HG03159 (cell line): ENCODE data around the gene MYO18B.

Source experiments
- ATAC-seq: cut with Tn5 transposase; IDR thresholded peaks from one replicate; pipeline ENCODE4 v1.9.1; 2021; ENCODE audit warnings: mild to moderate bottlenecking, moderate library complexity; ENCODE audit not compliant: unreplicated experiment

Gene MYO18B

GRCh38 chr22:25845985-25846745 lies 104.2 kb downstream of the MYO18B start:
- ATAC-seq: no peak

GRCh38 chr22:25847451-25847850 lies 105.5 kb downstream of the MYO18B start:
- ATAC-seq: no peak

DNA sequence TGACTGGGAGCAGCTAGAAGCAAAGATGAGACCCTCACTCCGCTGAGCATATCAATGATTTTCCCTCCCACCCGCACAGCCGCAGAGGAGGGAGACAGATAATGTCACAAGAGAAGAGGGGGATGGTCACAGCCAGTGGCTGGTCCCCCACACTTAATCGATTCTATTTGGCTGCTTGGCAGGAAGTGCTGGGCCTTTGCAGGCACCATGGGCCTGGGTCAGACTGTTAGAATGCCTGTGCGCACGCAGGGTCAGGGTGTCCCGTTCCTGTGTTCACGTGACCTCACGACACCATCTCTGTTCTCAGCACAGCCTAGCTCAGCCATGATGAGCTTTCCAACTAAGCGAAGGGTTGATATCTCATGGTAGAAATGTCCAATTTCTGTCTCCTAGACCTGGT lies 107.0 kb downstream of the MYO18B start:
- no peak for ATAC-seq

DNA sequence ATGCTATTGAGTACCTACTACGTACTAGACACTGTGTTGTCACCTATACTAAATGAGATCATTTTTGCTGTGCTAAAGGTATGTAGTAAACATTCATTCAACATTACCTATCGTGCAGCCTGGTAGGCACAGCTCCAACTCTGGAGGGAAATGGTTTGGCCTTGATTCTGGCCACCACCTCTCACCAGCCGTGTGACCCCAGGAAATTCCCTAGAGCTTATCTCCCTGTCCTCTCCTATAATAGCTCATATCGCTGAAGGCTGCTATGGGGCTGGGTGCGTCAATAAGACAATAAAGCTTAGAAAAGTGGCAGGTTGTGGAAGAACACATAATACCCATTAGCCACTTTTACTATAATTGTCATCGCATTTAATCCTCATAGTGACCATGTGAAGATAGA lies 107.5 kb downstream of the MYO18B start:
- ATAC-seq: no peak

- no peak for ATAC-seq
Observed at GRCh38 chr22:25852223-25852622, 110.2 kb downstream of the MYO18B start.

DNA sequence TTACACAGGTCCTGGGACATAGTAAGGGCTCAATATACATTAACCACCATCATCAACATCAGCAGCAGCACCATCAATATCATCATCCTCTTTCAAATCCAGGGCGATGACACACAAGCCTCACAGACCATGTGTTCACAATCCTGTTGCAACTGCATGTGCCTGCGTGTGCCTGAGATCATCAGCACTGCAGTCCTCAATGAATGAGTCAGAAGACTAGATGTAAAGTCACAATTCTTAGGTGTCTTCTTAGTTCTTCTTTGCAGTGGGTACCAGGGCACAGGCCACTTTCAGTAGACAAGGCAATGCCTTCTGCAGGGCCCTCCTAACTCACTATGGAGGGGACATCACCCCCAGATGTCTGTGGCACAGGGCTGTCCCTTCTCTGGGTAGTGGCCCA lies 111.1 kb downstream of the MYO18B start:
- ATAC-seq: no peak

- ATAC-seq: no peak
Observed at GRCh38 chr22:25853501-25854284, 111.7 kb downstream of the MYO18B start.

DNA sequence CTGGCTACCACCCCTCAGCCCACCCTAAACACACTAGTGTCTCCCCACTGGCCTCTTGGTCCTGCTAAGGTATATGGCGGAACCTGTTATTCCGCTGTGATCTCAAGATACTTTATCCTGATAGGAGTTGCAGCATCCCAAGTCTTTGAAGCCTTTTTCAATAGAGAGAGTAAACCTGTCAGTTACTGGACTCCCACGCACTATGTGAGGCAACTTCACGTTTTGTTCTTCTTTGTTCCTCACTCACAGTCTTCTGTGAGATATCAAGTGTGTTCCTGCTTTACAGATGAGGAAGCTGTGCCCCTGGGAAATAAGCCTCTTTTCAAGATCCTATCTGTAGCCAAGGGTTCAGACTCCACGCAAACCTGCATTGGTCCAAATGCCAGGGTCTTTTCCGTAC lies 127.8 kb downstream of the MYO18B start:
- no peak for ATAC-seq

- no peak for ATAC-seq
Observed at GRCh38 chr22:25874327-25874726, 132.3 kb downstream of the MYO18B start.

DNA sequence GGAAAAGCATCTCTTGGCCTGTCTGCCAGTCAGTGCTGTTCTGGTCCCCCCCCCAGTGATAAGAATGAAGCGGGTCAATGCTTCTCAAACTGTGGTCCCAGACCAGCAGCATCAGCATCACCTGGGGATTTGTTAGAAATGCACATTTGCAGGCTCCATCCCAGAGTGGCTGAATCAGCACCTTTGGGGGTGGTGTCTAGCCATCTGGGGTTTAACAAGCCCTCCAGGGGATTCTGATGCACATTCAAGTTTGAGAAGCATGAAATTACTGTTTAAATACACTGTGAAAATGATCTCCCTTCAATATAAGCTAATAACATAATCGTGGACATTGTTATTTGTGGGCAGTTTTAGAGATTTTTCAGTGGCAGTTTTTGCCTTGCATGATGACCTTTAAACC lies 133.5 kb downstream of the MYO18B start:
- no peak for ATAC-seq

DNA sequence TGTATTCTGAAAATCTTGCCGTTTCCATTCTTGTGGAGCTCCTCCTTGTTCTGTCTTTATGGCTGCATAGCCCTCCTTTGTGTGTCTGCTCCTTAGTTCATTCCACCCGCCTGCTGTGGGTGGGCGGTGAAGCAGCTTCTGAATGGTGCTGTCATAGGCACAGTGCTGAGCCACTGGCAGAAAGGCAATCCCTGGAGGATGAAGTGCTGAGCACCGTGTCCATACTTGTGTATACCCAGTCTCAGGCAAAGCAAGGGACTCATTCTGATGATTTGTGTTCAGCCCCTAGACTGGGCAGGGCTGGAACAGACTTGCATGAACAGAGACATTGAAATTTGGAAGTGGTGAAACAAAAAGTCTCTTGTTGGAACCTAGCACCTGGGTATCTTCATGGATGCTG lies 134.9 kb downstream of the MYO18B start:
- ATAC-seq: no peak

- no peak for ATAC-seq
Observed at GRCh38 chr22:25878933-25879332, 136.9 kb downstream of the MYO18B start.

- ATAC-seq: no peak
Observed at GRCh38 chr22:25880524-25880923, 138.5 kb downstream of the MYO18B start.

DNA sequence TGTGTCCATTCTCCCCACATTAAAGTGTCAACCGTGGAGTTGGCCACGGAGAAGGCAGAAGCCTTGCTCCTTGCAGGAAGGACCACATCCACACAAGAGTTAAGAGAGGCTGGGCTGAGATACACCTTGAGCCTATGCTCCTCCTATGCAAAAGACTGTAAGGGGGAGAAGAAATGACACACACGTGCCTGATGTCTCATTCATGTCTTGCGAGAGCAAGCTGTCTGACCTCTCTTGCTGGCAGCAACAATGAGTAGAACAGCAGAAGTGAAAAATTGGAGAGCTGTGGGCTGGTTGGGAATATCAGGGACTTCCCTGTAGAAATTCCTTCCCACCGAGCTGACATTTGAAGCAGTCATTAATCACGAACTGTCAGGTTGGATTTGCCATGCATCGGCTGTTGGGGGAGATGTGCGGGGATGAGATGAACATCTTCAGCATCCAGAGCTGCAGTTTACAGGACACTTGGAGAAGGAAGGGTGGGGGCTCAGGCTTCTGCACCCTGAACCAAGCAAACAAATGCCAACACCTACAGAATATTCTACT lies 139.3 kb downstream of the MYO18B start:
- ATAC-seq: no peak

- ATAC-seq: no peak
Observed at GRCh38 chr22:25882360-25882759, 140.4 kb downstream of the MYO18B start.

DNA sequence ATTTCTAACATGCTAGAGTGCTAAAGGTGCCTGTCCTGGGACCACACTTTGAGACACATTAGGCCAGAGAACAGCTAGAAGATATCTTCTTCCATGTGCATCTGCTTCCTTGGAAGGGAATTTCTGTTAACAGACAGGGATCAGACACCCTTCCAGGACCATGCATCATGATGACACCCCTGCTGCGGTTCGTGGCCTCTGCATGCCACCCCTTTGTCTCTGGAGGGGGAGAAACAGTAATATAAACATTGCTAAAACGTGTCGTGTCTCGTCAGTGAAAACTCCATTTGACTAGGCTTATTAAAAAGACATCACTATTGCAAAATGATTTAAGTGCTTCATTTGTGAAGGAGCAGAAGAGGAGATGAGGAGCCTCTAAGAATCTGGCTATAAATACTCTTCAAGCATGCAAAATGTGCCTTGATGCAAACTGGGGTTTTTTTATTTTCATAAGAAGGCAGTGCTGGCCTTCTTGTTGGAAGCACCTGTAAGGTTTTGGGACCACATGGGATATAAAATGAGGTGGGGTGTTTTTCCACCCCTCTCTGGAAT lies 141.6 kb downstream of the MYO18B start:
- no peak for ATAC-seq

GRCh38 chr22:25884121-25884520 lies 142.1 kb downstream of the MYO18B start:
- ATAC-seq: no peak

GRCh38 chr22:25888399-25889054 lies 146.5 kb downstream of the MYO18B start:
- ATAC-seq: no peak

GRCh38 chr22:25890651-25891050 lies 148.7 kb downstream of the MYO18B start:
- no peak for ATAC-seq

DNA sequence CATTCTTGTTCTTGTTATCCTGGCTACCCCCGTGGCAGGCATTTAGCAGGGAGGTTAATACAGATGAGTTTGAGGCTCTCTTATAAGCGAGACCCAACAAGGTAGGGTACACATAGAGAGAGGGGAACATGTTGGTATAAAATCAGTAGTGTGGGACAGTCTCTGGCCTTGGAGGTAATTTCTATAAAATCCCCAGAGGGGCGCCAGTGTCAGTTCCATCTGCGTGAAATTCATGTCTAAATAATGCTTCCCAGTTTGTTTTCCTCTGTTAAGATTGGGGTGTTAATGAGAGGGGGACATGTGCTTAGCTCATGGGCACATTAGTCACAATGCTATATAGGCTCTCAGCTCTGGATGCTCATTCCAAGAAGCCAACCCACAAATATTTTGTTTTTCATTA lies 150.7 kb downstream of the MYO18B start:
- no peak for ATAC-seq

DNA sequence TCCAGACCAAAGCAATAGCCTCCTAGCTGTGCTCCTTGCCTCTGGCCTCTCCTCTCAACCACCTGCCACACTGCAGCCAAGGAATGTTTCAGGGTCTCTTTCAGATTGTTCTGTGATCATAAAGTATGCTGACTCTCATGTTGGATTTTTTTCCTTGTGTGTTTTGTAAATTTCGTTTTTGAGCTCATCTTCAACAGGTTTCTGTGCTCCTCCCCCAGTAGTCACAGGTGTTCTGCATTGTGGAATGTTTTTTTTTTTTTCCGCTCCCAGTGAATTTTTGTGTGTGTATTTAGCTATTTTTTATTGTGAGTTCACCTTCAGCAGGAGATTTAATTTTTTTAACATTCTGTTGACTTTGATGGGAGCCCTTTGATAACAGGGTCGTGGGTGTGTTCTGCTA lies 153.7 kb downstream of the MYO18B start:
- no peak for ATAC-seq
